H1 (cell line): ENCODE measurements around the gene GTPBP10. TPM values are rescaled to one million over a fixed set of nuclear protein-coding genes. Genes with fewer than 3 reads are reported as not detected.

Source experiments
- CTCF ChIA-PET: fragments of 300-600 bp; sonication (Branson Sonifier 250); formaldehyde crosslinking; loops from one replicate; lab custom pipeline; 2021; ENCODE audit not compliant: partially characterized antibody; lab: Charles Lee
- POLR2A ChIA-PET: fragments of 300-600 bp; sonication (Branson Sonifier 250); formaldehyde crosslinking; loops from one replicate; lab custom pipeline; 2021; ENCODE audit warnings: inconsistent platforms; ENCODE audit not compliant: partially characterized antibody; lab: Charles Lee
- DNase-seq, 2 experiments: peaks; one replicate each; pipeline versions ENCODE4 v3.0.0 to v3.0.0-alpha.2; 2010 to 2022; ENCODE audit warnings: low spot score in 2 of 2, low read depth in 1 of 2, mixed read lengths in 1 of 2
- FAIRE-seq: peaks from 2 replicates; lab custom pipeline; 2011; peaks lifted over from hg19 to GRCh38; lab: Jason Lieb, UNC
- H2AFZ ChIP-seq: 2 replicates; pipeline ENCODE4 v1.8.1; 2012; ENCODE audit warnings: low read length, inconsistent platforms
- H2AK5ac ChIP-seq: 2 replicates; pipeline ENCODE4 v1.6.1; 2013; ENCODE audit warnings: low read depth, low read length
- H2BK120ac ChIP-seq: replicated peaks from 2 replicates; pipeline ENCODE3; 2013; ENCODE audit warnings: low read depth, low read length, inconsistent platforms
- H2BK12ac ChIP-seq: 2 replicates; pipeline ENCODE4 v1.6.1; 2013; ENCODE audit warnings: low read depth, low read length
- H2BK15ac ChIP-seq: 2 replicates; pipeline ENCODE4 v1.6.1; 2013; ENCODE audit warnings: low read length
- H2BK20ac ChIP-seq: 2 replicates; pipeline ENCODE4 v1.6.1; 2013; ENCODE audit warnings: low read length
- H2BK5ac ChIP-seq: 2 replicates; pipeline ENCODE4 v1.6.1; 2013; ENCODE audit warnings: low read depth, low read length
- H3K14ac ChIP-seq: 2 replicates; pipeline ENCODE4 v1.6.1; 2013; ENCODE audit warnings: inconsistent platforms; ENCODE audit not compliant: insufficient read length
- H3K18ac ChIP-seq: 2 replicates; pipeline ENCODE4 v1.6.1; 2013; ENCODE audit warnings: low read length; ENCODE audit errors: extremely low read depth
- H3K23ac ChIP-seq: 2 replicates; pipeline ENCODE4 v1.6.1; 2013; ENCODE audit warnings: inconsistent platforms; ENCODE audit not compliant: insufficient read length
- H3K23me2 ChIP-seq: 2 replicates; pipeline ENCODE4 v1.6.1; 2013; ENCODE audit warnings: low read depth, low read length
- H3K27ac ChIP-seq: 2 replicates; pipeline ENCODE4 v1.6.1; 2011; ENCODE audit warnings: low read depth, low read length, inconsistent platforms
- H3K27me3 ChIP-seq, 4 experiments: replicated peaks in 1 of 4; 1 replicate in 1 of 4; 2 replicates in 3 of 4; pipeline versions ENCODE4 v1.6.1 to v1.8.1; 2011 to 2013; ENCODE audit warnings: low read length in 3 of 4, mild to moderate bottlenecking in 3 of 4, inconsistent platforms in 2 of 4, mixed read lengths in 2 of 4, moderate library complexity in 1 of 4; ENCODE audit not compliant: control insufficient read depth in 3 of 4, insufficient read depth in 3 of 4; ENCODE audit errors: extremely low read depth in 1 of 4
- H3K36me3 ChIP-seq, 4 experiments: 2 replicates each; pipeline versions ENCODE4 v1.6.1 to v1.8.1; 2011 to 2013; ENCODE audit warnings: mild to moderate bottlenecking in 4 of 4, low read length in 3 of 4, moderate library complexity in 2 of 4, control low read depth in 1 of 4, inconsistent platforms in 1 of 4; ENCODE audit not compliant: insufficient read depth in 4 of 4, control insufficient read depth in 2 of 4
- H3K4ac ChIP-seq: replicated peaks from 2 replicates; pipeline ENCODE3; 2013; ENCODE audit warnings: low read length, low read depth, mixed read lengths, inconsistent platforms; ENCODE audit not compliant: insufficient read length
- H3K4me1 ChIP-seq, 4 experiments: replicated peaks in 1 of 4; 1 replicate in 1 of 4; 2 replicates in 3 of 4; pipeline versions ENCODE4 v1.6.1 to v1.8.1; 2011 to 2013; ENCODE audit warnings: low read length in 3 of 4, inconsistent platforms in 2 of 4, mixed read lengths in 1 of 4; ENCODE audit not compliant: insufficient read depth in 4 of 4, control insufficient read depth in 3 of 4
- H3K4me2 ChIP-seq, 2 experiments: 2 replicates each; pipeline versions ENCODE4 v1.6.1 to v1.8.1; 2011 to 2013; ENCODE audit warnings: low read depth in 2 of 2, low read length in 2 of 2, control low read depth in 1 of 2, inconsistent platforms in 1 of 2, mild to moderate bottlenecking in 1 of 2; ENCODE audit not compliant: insufficient read depth in 1 of 2
- H3K4me3 ChIP-seq, 4 experiments: fragments of 200-600, 300-600 bp in 1 of 4; sonication (generic), shearing (Covaris generic), sonication (Bioruptor Twin) in 1 of 4; 2 replicates each; pipeline versions ENCODE4 v1.5.1 to v1.8.1; 2011 to 2016; ENCODE audit warnings: low read length in 4 of 4, low read depth in 3 of 4, control low read depth in 2 of 4, inconsistent platforms in 2 of 4, mild to moderate bottlenecking in 2 of 4, mixed read lengths in 1 of 4, moderate library complexity in 1 of 4; ENCODE audit not compliant: insufficient read depth in 2 of 4; ENCODE audit errors: extremely low read depth in 1 of 4
- H3K56ac ChIP-seq: replicated peaks from 2 replicates; pipeline ENCODE3; 2013; ENCODE audit warnings: low read depth, mild to moderate bottlenecking, mixed read lengths, low read length, inconsistent platforms; ENCODE audit not compliant: insufficient read length
- H3K79me1 ChIP-seq: 2 replicates; pipeline ENCODE4 v1.6.1; 2013; ENCODE audit warnings: low read depth, low read length, control low read depth
- H3K79me2 ChIP-seq, 2 experiments: 2 replicates each; pipeline versions ENCODE4 v1.6.1 to v1.8.1; 2012 to 2013; ENCODE audit warnings: low read length in 2 of 2, mild to moderate bottlenecking in 2 of 2, inconsistent platforms in 1 of 2; ENCODE audit not compliant: insufficient read depth in 2 of 2, control insufficient read depth in 1 of 2
- H3K9ac ChIP-seq, 4 experiments: replicated peaks in 1 of 4; 1 replicate in 1 of 4; 2 replicates in 3 of 4; pipeline versions ENCODE4 v1.6.1 to v1.8.1; 2011 to 2013; ENCODE audit warnings: low read depth in 3 of 4, low read length in 3 of 4, control low read depth in 2 of 4, mild to moderate bottlenecking in 2 of 4, moderate library complexity in 2 of 4, inconsistent platforms in 1 of 4; ENCODE audit errors: extremely low read depth in 1 of 4
- H3K9me3 ChIP-seq, 2 experiments: 2 replicates each; pipeline versions ENCODE4 v1.6.1 to v1.8.1; 2012 to 2013; ENCODE audit warnings: mild to moderate bottlenecking in 2 of 2, moderate library complexity in 2 of 2, control low read depth in 1 of 2, inconsistent platforms in 1 of 2, low read depth in 1 of 2, low read length in 1 of 2, mixed read lengths in 1 of 2; ENCODE audit not compliant: insufficient read depth in 2 of 2
- H4K20me1 ChIP-seq, 2 experiments: replicated peaks in 1 of 2; 2 replicates each; pipeline versions ENCODE3 to v1.8.1; 2011 to 2013; ENCODE audit warnings: inconsistent platforms in 2 of 2, low read length in 2 of 2, mild to moderate bottlenecking in 1 of 2; ENCODE audit not compliant: insufficient read depth in 2 of 2, control insufficient read depth in 1 of 2
- H4K5ac ChIP-seq: 2 replicates; pipeline ENCODE4 v1.6.1; 2013; ENCODE audit warnings: low read length, low read depth, mixed read lengths, inconsistent platforms; ENCODE audit not compliant: insufficient read length
- H4K8ac ChIP-seq: 2 replicates; pipeline ENCODE4 v1.8.0; 2013; ENCODE audit warnings: mild to moderate bottlenecking, moderate library complexity, low read length, inconsistent platforms; ENCODE audit not compliant: insufficient read depth; ENCODE audit errors: extremely low read depth
- H4K91ac ChIP-seq: replicated peaks from 2 replicates; pipeline ENCODE3; 2013; ENCODE audit warnings: low read length, mixed read lengths, inconsistent platforms; ENCODE audit not compliant: insufficient read length
- CREB1 ChIP-seq: IDR thresholded peaks from 2 replicates; pipeline ENCODE4 v1.6.1; 2012; ENCODE audit warnings: inconsistent platforms
- WGBS, 2 experiments: shearing (Covaris generic) in 1 of 2; methylation state at CpG; one replicate each; pipeline versions ENCODE4 v1.1.6 to v1.1.7; 2013 to 2015; ENCODE audit warnings: low lambda C conversion rate in 2 of 2, mixed read lengths in 2 of 2, inconsistent platforms in 1 of 2, low coverage in 1 of 2, missing lambda C conversion rate in 1 of 2; ENCODE audit not compliant: insufficient replicate concordance in 2 of 2, insufficient coverage in 1 of 2, insufficient read length in 1 of 2; ENCODE audit errors: extremely low coverage in 1 of 2, missing lambda C conversion rate in 1 of 2; 5-methylcytosine and 5-hydroxymethylcytosine counted together
- long read RNA-seq, 2 experiments: library from RNA in 1 of 2; library from capped mRNA in 1 of 2; stranded (forward); transcript quantifications; one replicate each; pipeline ENCODE4 v2.0.0, GENCODE V29; 2021; ENCODE audit warnings: inconsistent platforms in 1 of 2
- polyA minus RNA-seq, 3 experiments: library from RNA; depleted of rRNA, polyadenylated mRNA; stranded (reverse); fragments of >200 nt; gene quantifications; 1 replicate in 2 of 3; 2 replicates in 1 of 3; pipeline ENCODE4 v1.2.3, GENCODE V29; 2011
- polyA plus RNA-seq, 7 experiments: library from polyadenylated mRNA; depleted of rRNA in 3 of 7; stranded (reverse) in 5 of 7; unstranded in 2 of 7; fragments of >200 nt in 5 of 7; fragments of 200-250 nt in 2 of 7; gene quantifications; 1 replicate in 5 of 7; 2 replicates in 1 of 7; 4 replicates in 1 of 7; pipeline versions ENCODE4 v1.2.1 to v1.2.3, GENCODE V29; 2011 to 2013; ENCODE audit warnings: missing spikeins in 2 of 7, mixed read lengths in 2 of 7
- total RNA-seq: library from RNA; stranded (reverse); fragmentation: NEBNext Ultra II Directional; extraction: Animal tissue kit (Norgen Biotek cat#: 25700); gene quantifications from 2 replicates; pipeline ENCODE4 v1.2.1, GENCODE V29; 2021

GTPBP10 gene
- total RNA-seq (21.2 and 25.0 TPM in 2 replicates), polyA plus RNA-seq (2011; rRNA removed) (3.3 and 4.4 TPM in 2 replicates), polyA minus RNA-seq (2011; rRNA and poly(A)+ RNA removed) (3.1 and 7.8 TPM in 2 replicates)
- 10.3 TPM for polyA plus RNA-seq (2011; cell fraction: cytosol; rRNA removed)
- 1.8 TPM for polyA plus RNA-seq (2011; cell fraction: nucleus; rRNA removed)
- polyA plus RNA-seq (2012, experiment 1 of 2): 8.5 to 21.3 TPM (median 11.2 TPM) in 4 replicates
- polyA plus RNA-seq (2012, experiment 2 of 2): 1.1 TPM
- 17.0 TPM for polyA plus RNA-seq (2013, experiment 1 of 2)
- polyA plus RNA-seq (2013, experiment 2 of 2): 16.5 TPM
- polyA minus RNA-seq (2011; cell fraction: cytosol; rRNA and poly(A)+ RNA removed): 5.5 TPM
- polyA minus RNA-seq (2011; cell fraction: nucleus; rRNA and poly(A)+ RNA removed): 8.3 TPM
- long read RNA-seq, experiment 1, full-length matches to known transcripts: 5 of 11 reads
- long read RNA-seq, experiment 1, partial matches to known transcripts: 3 of 11 reads
- long read RNA-seq, experiment 1, other reads (novel, unspliced or antisense): 3 of 11 reads
- long read RNA-seq, experiment 2, full-length matches to known transcripts: 15 of 23 reads
- long read RNA-seq, experiment 2, partial matches to known transcripts: 1 of 23 reads
- long read RNA-seq, experiment 2, other reads (novel, unspliced or antisense): 7 of 23 reads

- Histone ChIP-seq H3K23ac (no peak within 1 kb of the TSS), H3K79me2 (peaks cover 4 to 40% of the 10 kb centered on the region in 2 experiments; a peak in 3 of 4 replicates), H2BK15ac (no peak within 1 kb of the TSS), H2BK12ac (no peak within 1 kb of the TSS), H3K79me1 (peaks cover 4% of the 10 kb centered on the region; the same call in 1 of the 2 replicates), H4K91ac (no peak within 1 kb of the TSS), H2BK20ac (no peak within 1 kb of the TSS), H3K4me3 (peak within 1 kb of the TSS; percentile 68 to 99 (median 90)), H3K27me3 (no peaks in the 10 kb centered on the region), H3K4me1 (no peaks in the 10 kb centered on the region), H4K8ac (peak within 1 kb of the TSS; percentile 93; the same call in 1 of the 2 replicates), H3K56ac (no peak within 1 kb of the TSS), H3K4ac (no peak within 1 kb of the TSS), H2BK120ac (no peak within 1 kb of the TSS), H2BK5ac (peak within 1 kb of the TSS; percentile 46), H2AK5ac (no peak within 1 kb of the TSS), H3K23me2 (no peaks in the 10 kb centered on the region), H3K27ac (peak within 1 kb of the TSS; percentile 82), H3K4me2 (peak within 1 kb of the TSS; percentile 80 to 81), H3K9me3 (no peaks in the 10 kb centered on the region), H2AFZ (peak within 1 kb of the TSS; percentile 95), H4K5ac (peak within 1 kb of the TSS; percentile 36), H3K9ac (peak within 1 kb of the TSS; percentile 76 to 93 (median 81)), H4K20me1 (no peaks in the 10 kb centered on the region), H3K36me3 (no peaks in the 10 kb centered on the region), H3K18ac (peak within 1 kb of the TSS; percentile 22; the same call in 1 of the 2 replicates), H3K14ac (no peak within 1 kb of the TSS)
- DNase-seq: peak; percentile 87 to 94
- WGBS, 2 experiments: 0% methylated on average over 37 of the region's 37 CpGs; no CpG with 5 or more reads in 1 of the 2 experiments
- FAIRE-seq: peak; percentile 7
- ChIA-PET POLR2A (interaction anchor here (0.8 to 1.2 kb wide), 6 partner anchors 11 to 75 kb away, joined by 3 to 4 read pairs (median 3); partner anchors contain the start of genes CLDN12 and FAM237B), CTCF (interaction anchor here (0.6 to 1.8 kb wide), 23 partner anchors 9 to 676 kb away, joined by 3 to 8 read pairs (median 4); partner anchors contain the start of genes CLDN12 and STEAP2)
- TF ChIP-seq CREB1: peak; percentile 99
These were observed at the start of gene GTPBP10 for GRCh38 chr7:90346336-90347125. GTPBP10 (plus strand) TSS chr7:90346716; CDS start chr7:90346742, 26 bp downstream.
